K562 (cell line): Measurements from ENCODE around the gene RNF215. TPM values are rescaled to one million over a fixed set of nuclear protein-coding genes. Genes with fewer than 3 reads are reported as not detected.

Experiments
- ARID1B ChIP-seq: fragments of 450-650 bp; IDR thresholded peaks from 2 replicates; pipeline ENCODE4 v1.6.1; 2016; ENCODE audit warnings: antibody characterized with exemption, mild to moderate bottlenecking, inconsistent platforms
- ATF6 ChIP-seq: sonication (generic); formaldehyde crosslinking; IDR thresholded peaks from 2 replicates; pipeline ENCODE4 v1.4.0; 2020; ENCODE audit warnings: mild to moderate bottlenecking, missing genetic modification reagents
- CBFB ChIP-seq: sonication (generic); formaldehyde crosslinking; IDR thresholded peaks from 2 replicates; pipeline ENCODE4 v1.4.0; 2020; ENCODE audit warnings: mild to moderate bottlenecking, missing genetic modification reagents
- CTBP1 ChIP-seq: fragments of 450-650 bp; IDR thresholded peaks from 2 replicates; pipeline ENCODE4 v1.6.1; 2016; ENCODE audit warnings: borderline replicate concordance
- CXXC5 ChIP-seq: fragments of 250-450 bp; sonication (Bioruptor Pico); IDR thresholded peaks from 2 replicates; pipeline ENCODE4 v1.8.0; 2022; ENCODE audit warnings: inconsistent platforms, mild to moderate bottlenecking, moderate library complexity
- HLTF ChIP-seq: fragments of 450-650 bp; IDR thresholded peaks from 2 replicates; pipeline ENCODE4 v1.6.1; 2016
- HMG20A ChIP-seq: fragments of 450-650 bp; formaldehyde crosslinking; conservative IDR thresholded peaks from 2 replicates; pipeline ENCODE4 v1.4.0; 2020; ENCODE audit warnings: mild to moderate bottlenecking, mixed read lengths
- POLR2AphosphoS5 ChIP-seq: IDR thresholded peaks from 2 replicates; pipeline ENCODE4 v1.6.1; 2011; ENCODE audit warnings: mild to moderate bottlenecking, low read depth, low read length, moderate library complexity; ENCODE audit not compliant: control insufficient read depth, insufficient read depth
- PRDM10 ChIP-seq: fragments of 450-650 bp; IDR thresholded peaks from 2 replicates; pipeline ENCODE4 v1.6.1; 2018; ENCODE audit not compliant: partially characterized antibody
- RBM22 ChIP-seq: fragments of 200-400 bp; formaldehyde crosslinking; IDR thresholded peaks from 2 replicates; pipeline ENCODE4 v1.6.1; 2018; ENCODE audit warnings: low read length, low read depth; ENCODE audit not compliant: poor library complexity, severe bottlenecking
- THRAP3 ChIP-seq: fragments of 450-650 bp; IDR thresholded peaks from 2 replicates; pipeline ENCODE4 v1.6.1; 2016; ENCODE audit warnings: mild to moderate bottlenecking, inconsistent platforms, borderline replicate concordance
- ZBTB11 ChIP-seq, 3 experiments: fragments of 200-800 bp in 1 of 3; fragments of 250-450 bp in 1 of 3; fragments of 450-650 bp in 1 of 3; sonication (Bioruptor Pico) in 1 of 3; sonication (Bioruptor generic) in 1 of 3; formaldehyde crosslinking in 1 of 3; IDR thresholded peaks; 2 replicates each; pipeline versions ENCODE4 v1.6.1 to v1.8.0; 2016 to 2022; ENCODE audit warnings: mild to moderate bottlenecking in 2 of 3, missing genetic modification characterization in 2 of 3, missing compliant biosample characterization in 1 of 3, moderate library complexity in 1 of 3
- ZBTB26 ChIP-seq: fragments of 450-650 bp; formaldehyde crosslinking; IDR thresholded peaks from 2 replicates; pipeline ENCODE4 v1.4.0; 2022; ENCODE audit warnings: missing genetic modification characterization
- ZNF121 ChIP-seq: sonication (generic); formaldehyde crosslinking; conservative IDR thresholded peaks from 2 replicates; pipeline ENCODE4 v1.8.0; 2022; ENCODE audit warnings: missing genetic modification reagents
- ZNF253 ChIP-seq: fragments of 250-450 bp; sonication (Bioruptor Pico); conservative IDR thresholded peaks from 2 replicates; pipeline ENCODE4 v1.6.1; 2021; ENCODE audit warnings: mild to moderate bottlenecking
- ZNF77 ChIP-seq: fragments of 250-450 bp; sonication (Bioruptor Pico); IDR thresholded peaks from 2 replicates; pipeline ENCODE4 v1.5.0; 2020
- ZNF830 ChIP-seq: fragments of 250-450 bp; sonication (Bioruptor Pico); IDR thresholded peaks from 2 replicates; pipeline ENCODE4 v1.5.0; 2021; ENCODE audit warnings: mild to moderate bottlenecking
- polyA plus RNA-seq, 8 experiments: library from polyadenylated mRNA; depleted of rRNA in 4 of 8; stranded (reverse) in 5 of 8; unstranded in 3 of 8; fragments of >200 nt; fragmentation: Nextera tagmentation in 2 of 8; fragmentation: Illumina TruSeq in 1 of 8; extraction: Ambion mirVana in 2 of 8; extraction: Trizol in 1 of 8; gene quantifications; 2 replicates each; pipeline versions ENCODE4 v1.2.1 to v1.2.3, GENCODE V29; 2011 to 2014; ENCODE audit warnings: inconsistent platforms in 1 of 8, missing spikeins in 1 of 8
- total RNA-seq, 7 experiments: library from RNA; depleted of rRNA in 6 of 7; stranded (reverse); fragments of >200 nt in 6 of 7; fragmentation: Illumina TruSeq in 2 of 7; extraction: Trizol in 2 of 7; gene quantifications; 2 replicates each; pipeline versions ENCODE4 v1.2.1 to v1.2.3, GENCODE V29; 2011 to 2021; ENCODE audit warnings: low replicate concordance in 1 of 7

The RNF215 gene
- total and polyA plus RNA-seq, 9 of the 15 experiments (the other 6 are each of a cell fraction or from before 2014, with no cell fraction given): 0.08 to 9.8 (median 2.7) TPM

- TF ChIP-seq RBM22: no peak
- TF ChIP-seq ZBTB11 (CRISPR knock-in tag; IDR thresholded peaks at IDR 0.05): peak in 1 of 3 experiments; percentile 74; a peak in 1 of 6 replicates
- no peak for TF ChIP-seq ZNF77 (CRISPR knock-in tag)
- no peak for TF ChIP-seq ZNF830 (CRISPR knock-in tag)
- no peak for TF ChIP-seq HMG20A
- TF ChIP-seq PRDM10: peak; percentile 64
- no peak for TF ChIP-seq ZBTB26 (CRISPR knock-in tag)
- TF ChIP-seq POLR2AphosphoS5: no peak
- no peak for TF ChIP-seq CXXC5
- TF ChIP-seq ZNF121 (CRISPR knock-in tag): no peak
- TF ChIP-seq CBFB: no peak
- peak; percentile 55 for TF ChIP-seq ARID1B
- TF ChIP-seq ZNF253 (CRISPR knock-in tag): no peak
- no peak for TF ChIP-seq HLTF
- TF ChIP-seq THRAP3: no peak
- TF ChIP-seq ATF6 (CRISPR knock-in tag): no peak
- peak; percentile 41; the same call in 1 of the 2 replicates for TF ChIP-seq CTBP1
These were observed 21.3 kb upstream of the RNF215 start (continued) for GRCh38 chr22:30408388-30409102.
